HepG2 (cell line): ENCODE results near the gene SYNDIG1. TPM values are rescaled to one million over a fixed set of nuclear protein-coding genes. Genes with fewer than 3 reads are reported as not detected.

ENCODE experiments used
- ATAC-seq: fragments of 200-7000 bp; cut with Tn5 transposase; 3 replicates; pipeline ENCODE4 v1.9.1; 2020; ENCODE audit warnings: mild to moderate bottlenecking, moderate library complexity
- BruUV-seq: library from RNA; stranded (reverse); fragments of 400-500 nt; replicated peaks from 2 replicates; lab custom pipeline; 2021; lab: Mats Ljungman, UMichigan
- CTCF ChIA-PET: fragments of 300-600 bp; formaldehyde crosslinking; extraction: SDS; loops from one replicate; lab custom pipeline; 2021; ENCODE audit warnings: low total read pairs, inconsistent platforms, low intra/inter-chr PET ratio; lab: Yijun Ruan, JAX
- POLR2A ChIA-PET: fragments of 350-600 bp; sonication (Branson Sonifier 250); formaldehyde crosslinking; loops from one replicate; lab custom pipeline; 2020; ENCODE audit warnings: antibody characterized with exemption, inconsistent platforms; lab: Yijun Ruan, JAX
- DNase-seq: peaks from one replicate; pipeline ENCODE4 v3.0.0-alpha.2; 2015; ENCODE audit warnings: low spot score
- FAIRE-seq: peaks from 3 replicates; lab custom pipeline; 2011; peaks lifted over from hg19 to GRCh38; lab: Jason Lieb, UNC
- H2AFZ ChIP-seq: one replicate; pipeline ENCODE4 v1.6.1; 2011; ENCODE audit warnings: low read length, inconsistent platforms
- H3K27ac ChIP-seq: fragments of 300-600 bp; 3 replicates; pipeline ENCODE4 v1.8.0; 2011; ENCODE audit warnings: mixed run types, mild to moderate bottlenecking, mixed read lengths, low read length, inconsistent platforms; ENCODE audit not compliant: insufficient read depth; ENCODE audit errors: extremely low read length
- H3K27me3 ChIP-seq, 2 experiments: fragments of 200-600 bp in 1 of 2; 2 replicates in 1 of 2; 3 replicates in 1 of 2; pipeline versions ENCODE4 v1.6.0 to v1.8.0; 2011; ENCODE audit warnings: low read length in 2 of 2, mild to moderate bottlenecking in 2 of 2, moderate library complexity in 2 of 2, inconsistent platforms in 1 of 2; ENCODE audit not compliant: insufficient read depth in 2 of 2, control insufficient read depth in 1 of 2
- H3K36me3 ChIP-seq, 2 experiments: fragments of 200-600 bp in 1 of 2; replicated peaks in 1 of 2; 2 replicates in 1 of 2; 3 replicates in 1 of 2; pipeline versions ENCODE4 v1.5.1 to v1.8.0; 2011; ENCODE audit warnings: low read length in 2 of 2, inconsistent platforms in 1 of 2; ENCODE audit not compliant: insufficient read depth in 2 of 2, control insufficient read depth in 1 of 2
- H3K4me1 ChIP-seq: 2 replicates; pipeline ENCODE4 v1.5.1; 2012; ENCODE audit warnings: low read length, inconsistent platforms; ENCODE audit not compliant: insufficient read depth
- H3K4me2 ChIP-seq: 2 replicates; pipeline ENCODE4 v1.6.0; 2011; ENCODE audit warnings: low read depth, low read length, inconsistent platforms
- H3K4me3 ChIP-seq, 3 experiments: fragments of 200-600 bp in 1 of 3; sonication (generic), shearing (Covaris generic) in 1 of 3; replicated peaks in 1 of 3; 2 replicates each; pipeline ENCODE4 v1.5.1; 2011 to 2016; ENCODE audit warnings: low read length in 3 of 3, inconsistent platforms in 2 of 3, low read depth in 2 of 3, mild to moderate bottlenecking in 2 of 3, control low read depth in 1 of 3, mixed read lengths in 1 of 3; ENCODE audit not compliant: insufficient read depth in 1 of 3
- H3K79me2 ChIP-seq: one replicate; pipeline ENCODE4 v1.6.1; 2011; ENCODE audit warnings: low read length, inconsistent platforms; ENCODE audit not compliant: insufficient read depth
- H3K9ac ChIP-seq: 2 replicates; pipeline ENCODE4 v1.6.0; 2011; ENCODE audit warnings: mild to moderate bottlenecking, low read depth, low read length, inconsistent platforms; ENCODE audit not compliant: insufficient read depth
- H3K9me3 ChIP-seq: 2 replicates; pipeline ENCODE4 v1.5.1; 2012; ENCODE audit warnings: mild to moderate bottlenecking, low read length
- H4K20me1 ChIP-seq: 2 replicates; pipeline ENCODE4 v1.6.0; 2011; ENCODE audit warnings: inconsistent platforms, mild to moderate bottlenecking, low read length, moderate library complexity; ENCODE audit not compliant: insufficient read depth
- NFYB ChIP-seq: sonication (generic); formaldehyde crosslinking; IDR thresholded peaks from 2 replicates; pipeline ENCODE4 v1.4.0; 2020; ENCODE audit warnings: missing genetic modification reagents
- ZNF256 ChIP-seq: sonication (generic); formaldehyde crosslinking; conservative IDR thresholded peaks from 2 replicates; pipeline ENCODE4 v1.4.0; 2020; ENCODE audit warnings: missing genetic modification reagents
- ZNF281 ChIP-seq: sonication (generic); formaldehyde crosslinking; IDR thresholded peaks from 2 replicates; pipeline ENCODE4 v1.4.0; 2020; ENCODE audit warnings: missing genetic modification reagents, borderline replicate concordance
- WGBS: methylation state at CpG from one replicate; pipeline ENCODE4 v1.1.6; 2017; ENCODE audit warnings: low lambda C conversion rate; 5-methylcytosine and 5-hydroxymethylcytosine counted together
- in situ Hi-C: cut with HindIII; loops from 2 replicates; pipeline ENCODE4 v1.10.0; 2017; ENCODE audit warnings: low pct_unique_long_range_greater_than_20kb; ENCODE audit not compliant: extremely low pct_ligation_motif_present
- intact Hi-C: fragments of 100-400 bp; cut with micrococcal nuclease; formaldehyde crosslinking; loops from one replicate; pipeline ENCODE4 v1.10.0; 2022; ENCODE audit not compliant: unreplicated experiment
- polyA plus RNA-seq, 8 experiments: library from polyadenylated mRNA; depleted of rRNA in 3 of 8; stranded (reverse) in 7 of 8; unstranded in 1 of 8; fragments of >200 nt; fragmentation: Illumina TruSeq in 4 of 8; extraction: Trizol in 4 of 8; gene quantifications; 2 replicates each; pipeline versions ENCODE4 v1.2.1 to v1.2.3, GENCODE V29; 2011 to 2016; ENCODE audit warnings: low read depth in 4 of 8, missing spikeins in 1 of 8, mixed read lengths in 1 of 8; ENCODE audit not compliant: insufficient read depth in 1 of 8
- total RNA-seq, 5 experiments: library from RNA; depleted of rRNA; stranded (reverse); fragments of >200 nt; fragmentation: Illumina TruSeq; extraction: Trizol; gene quantifications; 2 replicates each; pipeline ENCODE4 v1.2.3, GENCODE V29; 2016; ENCODE audit warnings: low read depth in 1 of 5
- TF ChIP-seq, protein P1 (sequence below): sonication (generic); formaldehyde crosslinking; IDR thresholded peaks from 2 replicates; pipeline ENCODE4 v1.5.1; 2020; ENCODE audit warnings: missing genetic modification reagents, mild to moderate bottlenecking, borderline replicate concordance
- TF ChIP-seq, protein P2 (sequence below): sonication (generic); formaldehyde crosslinking; IDR thresholded peaks from 2 replicates; pipeline ENCODE4 v1.5.0; 2020; ENCODE audit warnings: missing genetic modification reagents
- TF ChIP-seq, protein P3 (sequence below), 2 experiments: IDR thresholded peaks; 2 replicates each; pipeline ENCODE4 v1.6.1; 2011 to 2012; ENCODE audit warnings: low read length in 2 of 2, borderline replicate concordance in 1 of 2, low read depth in 1 of 2, mild to moderate bottlenecking in 1 of 2, moderate library complexity in 1 of 2

Gene SYNDIG1
- total and polyA plus RNA-seq, 2 of the 13 experiments (the other 11 are each of a cell fraction or from before 2014, with no cell fraction given): not detected

GRCh38 chr20:24441661-24442060 lies 27.8 kb upstream of the SYNDIG1 start:
- ChIA-PET POLR2A (no interaction called here), CTCF (no interaction called here)
- Histone ChIP-seq H3K27me3 (peaks cover 1 to 11% of the 10 kb centered on the region in 2 experiments; a peak in 3 of 5 replicates), H3K9me3 (no peaks in the 10 kb centered on the region), H3K27ac (no peak overlapping the region), H3K36me3 (no peaks in the 10 kb centered on the region), H3K4me3 (no peak overlapping the region), H3K9ac (no peak overlapping the region), H3K4me2 (no peak overlapping the region), H3K4me1 (no peaks in the 10 kb centered on the region), H2AFZ (no peak overlapping the region), H3K79me2 (no peaks in the 10 kb centered on the region), H4K20me1 (no peaks in the 10 kb centered on the region)
- in situ Hi-C loops (no loop called here), intact Hi-C loops (no loop called here)
- no TSS peak for BruUV-seq
- TF ChIP-seq, protein P1, sequence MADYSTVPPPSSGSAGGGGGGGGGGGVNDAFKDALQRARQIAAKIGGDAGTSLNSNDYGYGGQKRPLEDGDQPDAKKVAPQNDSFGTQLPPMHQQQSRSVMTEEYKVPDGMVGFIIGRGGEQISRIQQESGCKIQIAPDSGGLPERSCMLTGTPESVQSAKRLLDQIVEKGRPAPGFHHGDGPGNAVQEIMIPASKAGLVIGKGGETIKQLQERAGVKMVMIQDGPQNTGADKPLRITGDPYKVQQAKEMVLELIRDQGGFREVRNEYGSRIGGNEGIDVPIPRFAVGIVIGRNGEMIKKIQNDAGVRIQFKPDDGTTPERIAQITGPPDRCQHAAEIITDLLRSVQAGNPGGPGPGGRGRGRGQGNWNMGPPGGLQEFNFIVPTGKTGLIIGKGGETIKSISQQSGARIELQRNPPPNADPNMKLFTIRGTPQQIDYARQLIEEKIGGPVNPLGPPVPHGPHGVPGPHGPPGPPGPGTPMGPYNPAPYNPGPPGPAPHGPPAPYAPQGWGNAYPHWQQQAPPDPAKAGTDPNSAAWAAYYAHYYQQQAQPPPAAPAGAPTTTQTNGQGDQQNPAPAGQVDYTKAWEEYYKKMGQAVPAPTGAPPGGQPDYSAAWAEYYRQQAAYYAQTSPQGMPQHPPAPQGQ (CRISPR knock-in tag): no peak
- 5% methylated on average over 9 of the region's 9 CpGs for WGBS
- no peak for ATAC-seq
- DNase-seq: no peak
- FAIRE-seq: no peak

- ChIA-PET CTCF (no interaction called here), POLR2A (no interaction called here)
- Histone ChIP-seq H3K79me2 (no peaks in the 10 kb centered on the region), H3K27me3 (peaks cover 1 to 21% of the 10 kb centered on the region in 2 experiments; a peak in 3 of 5 replicates), H3K36me3 (no peaks in the 10 kb centered on the region), H3K4me1 (no peaks in the 10 kb centered on the region), H2AFZ (no peak overlapping the region), H3K4me2 (no peak overlapping the region), H3K27ac (no peak overlapping the region), H4K20me1 (no peaks in the 10 kb centered on the region), H3K9me3 (no peaks in the 10 kb centered on the region), H3K4me3 (no peak overlapping the region), H3K9ac (no peak overlapping the region)
- BruUV-seq: no TSS peak
- DNase-seq: no peak
- ATAC-seq: no peak
- in situ Hi-C loops (no loop called here), intact Hi-C loops (no loop called here)
- FAIRE-seq: no peak
- WGBS: 23% methylated on average over 3 of the region's 3 CpGs
- TF ChIP-seq ZNF281 (no peak), ZNF256 (no peak), NFYB (CRISPR knock-in tag) (no peak)
- TF ChIP-seq, protein P2, sequence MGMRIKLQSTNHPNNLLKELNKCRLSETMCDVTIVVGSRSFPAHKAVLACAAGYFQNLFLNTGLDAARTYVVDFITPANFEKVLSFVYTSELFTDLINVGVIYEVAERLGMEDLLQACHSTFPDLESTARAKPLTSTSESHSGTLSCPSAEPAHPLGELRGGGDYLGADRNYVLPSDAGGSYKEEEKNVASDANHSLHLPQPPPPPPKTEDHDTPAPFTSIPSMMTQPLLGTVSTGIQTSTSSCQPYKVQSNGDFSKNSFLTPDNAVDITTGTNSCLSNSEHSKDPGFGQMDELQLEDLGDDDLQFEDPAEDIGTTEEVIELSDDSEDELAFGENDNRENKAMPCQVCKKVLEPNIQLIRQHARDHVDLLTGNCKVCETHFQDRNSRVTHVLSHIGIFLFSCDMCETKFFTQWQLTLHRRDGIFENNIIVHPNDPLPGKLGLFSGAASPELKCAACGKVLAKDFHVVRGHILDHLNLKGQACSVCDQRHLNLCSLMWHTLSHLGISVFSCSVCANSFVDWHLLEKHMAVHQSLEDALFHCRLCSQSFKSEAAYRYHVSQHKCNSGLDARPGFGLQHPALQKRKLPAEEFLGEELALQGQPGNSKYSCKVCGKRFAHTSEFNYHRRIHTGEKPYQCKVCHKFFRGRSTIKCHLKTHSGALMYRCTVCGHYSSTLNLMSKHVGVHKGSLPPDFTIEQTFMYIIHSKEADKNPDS (CRISPR knock-in tag): no peak
- TF ChIP-seq, protein P3, sequence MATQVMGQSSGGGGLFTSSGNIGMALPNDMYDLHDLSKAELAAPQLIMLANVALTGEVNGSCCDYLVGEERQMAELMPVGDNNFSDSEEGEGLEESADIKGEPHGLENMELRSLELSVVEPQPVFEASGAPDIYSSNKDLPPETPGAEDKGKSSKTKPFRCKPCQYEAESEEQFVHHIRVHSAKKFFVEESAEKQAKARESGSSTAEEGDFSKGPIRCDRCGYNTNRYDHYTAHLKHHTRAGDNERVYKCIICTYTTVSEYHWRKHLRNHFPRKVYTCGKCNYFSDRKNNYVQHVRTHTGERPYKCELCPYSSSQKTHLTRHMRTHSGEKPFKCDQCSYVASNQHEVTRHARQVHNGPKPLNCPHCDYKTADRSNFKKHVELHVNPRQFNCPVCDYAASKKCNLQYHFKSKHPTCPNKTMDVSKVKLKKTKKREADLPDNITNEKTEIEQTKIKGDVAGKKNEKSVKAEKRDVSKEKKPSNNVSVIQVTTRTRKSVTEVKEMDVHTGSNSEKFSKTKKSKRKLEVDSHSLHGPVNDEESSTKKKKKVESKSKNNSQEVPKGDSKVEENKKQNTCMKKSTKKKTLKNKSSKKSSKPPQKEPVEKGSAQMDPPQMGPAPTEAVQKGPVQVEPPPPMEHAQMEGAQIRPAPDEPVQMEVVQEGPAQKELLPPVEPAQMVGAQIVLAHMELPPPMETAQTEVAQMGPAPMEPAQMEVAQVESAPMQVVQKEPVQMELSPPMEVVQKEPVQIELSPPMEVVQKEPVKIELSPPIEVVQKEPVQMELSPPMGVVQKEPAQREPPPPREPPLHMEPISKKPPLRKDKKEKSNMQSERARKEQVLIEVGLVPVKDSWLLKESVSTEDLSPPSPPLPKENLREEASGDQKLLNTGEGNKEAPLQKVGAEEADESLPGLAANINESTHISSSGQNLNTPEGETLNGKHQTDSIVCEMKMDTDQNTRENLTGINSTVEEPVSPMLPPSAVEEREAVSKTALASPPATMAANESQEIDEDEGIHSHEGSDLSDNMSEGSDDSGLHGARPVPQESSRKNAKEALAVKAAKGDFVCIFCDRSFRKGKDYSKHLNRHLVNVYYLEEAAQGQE (IDR thresholded peaks at IDR 0.05; ENCODE audit: borderline replicate concordance in 1 of 2, low read depth in 1 of 2, low read length in 2 of 2): no peak
Measured at GRCh38 chr20:24442909-24443308, 26.5 kb upstream of the SYNDIG1 start.
